Measurements from ENCODE around the gene SCRN3.
"Not testable (repeated sequence)": the region's sequence is repeated elsewhere in the genome, so short reads cannot be mapped to it uniquely, and the experiment has no call there.

The SCRN3 gene

GRCh38 chr2:174403628-174404027 is 8.1 kb downstream of the SCRN3 start:
- DNase-seq (ENCODE audit: low read depth, low spot score) = no peak

- not testable (repeated sequence) for DNase-seq (ENCODE audit: low read depth, low spot score)
These were observed 14.5 kb downstream of the SCRN3 start for GRCh38 chr2:174410039-174410438.

GRCh38 chr2:174412256-174412655 is 16.7 kb downstream of the SCRN3 start:
- no peak for DNase-seq (ENCODE audit: low read depth, low spot score)

- DNase-seq (ENCODE audit: low read depth, low spot score) = no peak
These were observed 32.7 kb downstream of the SCRN3 start for GRCh38 chr2:174428214-174428613.

- no peak for DNase-seq (ENCODE audit: low read depth, low spot score)
These were observed 34.5 kb downstream of the SCRN3 start for GRCh38 chr2:174430066-174430465.

DNA sequence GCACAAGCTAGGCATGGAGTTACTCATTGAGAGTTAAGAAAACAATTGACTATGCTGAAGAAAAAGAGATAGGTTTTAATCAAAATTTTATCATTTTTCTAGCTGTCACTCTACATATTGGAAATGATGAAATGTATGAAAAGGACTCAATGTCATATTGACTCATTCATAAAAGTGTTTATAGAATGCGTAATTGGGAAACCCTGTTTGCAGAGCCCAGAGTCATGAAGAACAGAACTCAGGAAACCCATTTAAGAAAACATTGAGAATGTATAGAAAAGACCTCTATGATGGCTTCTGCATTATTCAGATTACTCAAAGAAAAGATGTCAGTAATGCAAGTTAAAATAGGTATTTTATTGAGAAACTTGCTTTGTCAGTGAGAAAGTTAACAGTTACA is 36.4 kb downstream of the SCRN3 start:
- no peak for DNase-seq (ENCODE audit: low read depth, low spot score)

DNA sequence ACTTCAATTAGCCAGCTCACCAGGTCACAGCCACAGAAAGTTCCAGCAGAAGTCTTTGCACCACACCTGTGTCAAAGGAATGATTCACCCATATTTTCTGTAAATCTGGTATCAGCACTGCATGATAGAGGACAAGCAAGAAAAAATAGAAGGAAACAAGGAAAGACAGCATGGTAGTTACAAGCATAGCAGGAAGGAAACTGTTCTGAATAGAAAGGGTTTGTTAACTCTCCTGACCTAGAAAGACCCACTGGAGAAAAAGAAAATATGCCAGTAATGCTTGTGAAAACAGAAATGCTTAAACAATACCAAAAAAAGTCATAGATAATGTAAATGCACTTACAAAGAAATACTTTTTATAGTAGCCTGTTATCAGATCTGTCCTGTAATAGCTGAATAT is 40.8 kb downstream of the SCRN3 start:
- no peak for DNase-seq (ENCODE audit: low read depth, low spot score)

- DNase-seq (ENCODE audit: low read depth, low spot score) = no peak
These were observed 42.8 kb downstream of the SCRN3 start for GRCh38 chr2:174438146-174438886.

- no peak for DNase-seq (ENCODE audit: low read depth, low spot score)
These were observed 43.8 kb downstream of the SCRN3 start for GRCh38 chr2:174439323-174439722.

DNA sequence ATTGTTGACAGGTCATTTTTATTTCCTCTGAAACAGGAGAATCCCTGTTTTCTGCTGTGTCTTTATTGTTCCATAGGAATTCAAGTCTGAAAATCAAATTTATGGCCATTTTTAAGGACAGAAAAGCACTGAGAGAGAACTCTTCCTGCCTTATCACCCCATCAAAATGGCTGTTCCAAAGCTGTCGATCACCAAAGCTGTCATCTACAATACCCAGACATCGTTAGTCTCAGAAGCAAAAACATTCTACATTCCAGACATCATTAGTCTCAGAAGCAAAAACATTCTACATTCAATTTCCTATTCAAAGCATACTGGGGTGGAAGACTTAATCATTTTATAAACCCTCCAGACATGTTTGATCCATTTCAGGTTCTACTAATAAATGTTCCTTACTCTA is 44.4 kb downstream of the SCRN3 start:
- DNase-seq (ENCODE audit: low read depth, low spot score) = no peak

- peak; percentile 55 for DNase-seq (ENCODE audit: low read depth, low spot score)
These were observed 47.3 kb downstream of the SCRN3 start for GRCh38 chr2:174442546-174443510.

GRCh38 chr2:174444761-174445160 is 49.2 kb downstream of the SCRN3 start:
- DNase-seq (ENCODE audit: low read depth, low spot score) = no peak

- no peak for DNase-seq (ENCODE audit: low read depth, low spot score)
These were observed 49.7 kb downstream of the SCRN3 start for GRCh38 chr2:174445248-174445647.

GRCh38 chr2:174446531-174446930 is 51.0 kb downstream of the SCRN3 start:
- DNase-seq (ENCODE audit: low read depth, low spot score) = no peak

DNA sequence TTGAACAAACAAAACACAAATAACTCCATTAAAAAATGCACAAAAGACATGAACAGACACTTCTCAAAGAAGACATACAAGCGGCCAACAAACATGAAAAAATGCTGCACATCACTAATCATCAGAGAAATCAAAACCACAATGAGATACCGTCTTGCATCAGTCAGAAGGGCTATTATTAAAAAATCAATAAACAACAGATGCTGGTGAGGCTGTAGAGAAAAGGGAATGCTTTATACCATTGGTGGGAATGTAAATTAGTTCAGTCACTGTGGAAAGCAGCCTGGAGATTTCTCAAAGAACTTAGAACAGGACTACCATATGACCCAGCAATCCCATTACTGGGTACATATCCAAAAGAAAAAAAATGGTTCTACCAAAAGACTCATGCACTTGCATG is 53.5 kb downstream of the SCRN3 start:
- no peak for DNase-seq (ENCODE audit: low read depth, low spot score)

DNA sequence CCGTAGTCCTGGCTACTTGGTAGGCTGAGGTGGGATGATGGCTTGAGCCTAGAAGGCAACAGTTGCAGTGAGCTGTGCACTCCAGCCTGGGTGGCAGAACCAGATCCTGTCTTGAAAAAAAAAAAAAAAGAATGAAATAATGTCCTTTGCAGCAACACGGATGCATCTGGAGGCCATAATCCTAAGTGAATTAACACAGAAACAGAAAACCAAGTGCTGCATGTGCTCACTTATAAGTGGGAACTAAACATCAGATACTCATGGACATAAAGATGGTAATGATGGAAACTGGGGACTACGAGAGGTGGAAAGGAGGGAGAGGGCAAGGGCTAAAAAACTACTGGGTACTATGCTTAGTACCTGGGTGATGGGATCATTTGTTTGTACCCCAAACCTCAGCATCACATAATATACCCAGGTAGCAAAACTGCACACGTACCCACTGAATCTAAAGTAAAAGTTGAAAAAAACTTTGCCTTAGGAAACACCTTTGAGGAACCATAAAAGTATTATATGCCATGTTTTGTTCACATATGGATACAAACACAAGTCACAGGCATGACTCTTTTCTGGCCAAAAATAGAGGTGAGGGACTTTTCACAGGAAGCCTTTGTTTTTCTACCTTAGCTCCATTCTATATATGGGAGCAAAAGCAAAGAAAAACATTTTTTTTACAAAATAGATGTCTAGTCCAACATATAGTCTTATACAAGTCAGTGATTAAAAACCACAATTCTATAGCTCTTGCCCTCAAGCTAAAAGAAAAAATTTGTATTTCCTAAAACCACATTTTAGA is 54.7 kb downstream of the SCRN3 start:
- no peak for DNase-seq (ENCODE audit: low read depth, low spot score)

- no peak for DNase-seq (ENCODE audit: low read depth, low spot score)
These were observed 59.0 kb downstream of the SCRN3 start for GRCh38 chr2:174454566-174454965.

GRCh38 chr2:174461221-174461620 is 65.7 kb downstream of the SCRN3 start:
- DNase-seq (ENCODE audit: low read depth, low spot score) = no peak

DNA sequence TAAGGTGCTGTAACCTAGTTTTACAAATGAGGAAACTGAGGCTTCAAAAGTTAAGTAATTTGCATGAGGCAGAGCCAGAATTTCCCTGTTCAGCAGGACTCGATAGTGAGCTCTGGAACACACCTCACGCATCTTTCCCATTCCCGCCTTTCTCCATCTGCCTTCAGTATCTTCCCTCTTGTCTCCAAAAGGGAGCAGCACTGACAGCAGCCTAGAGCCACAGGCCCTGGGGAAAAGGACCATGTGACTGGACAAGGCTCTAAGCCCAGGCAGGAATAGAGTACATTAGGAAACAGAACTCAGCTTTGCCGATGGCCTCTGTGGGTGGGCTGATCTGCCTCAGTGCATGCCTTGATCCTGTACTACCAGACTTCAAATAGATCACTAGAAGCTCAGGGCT is 69.8 kb downstream of the SCRN3 start:
- DNase-seq (ENCODE audit: low read depth, low spot score) = peak; percentile 83

- no peak for DNase-seq (ENCODE audit: low read depth, low spot score)
These were observed 78.3 kb downstream of the SCRN3 start for GRCh38 chr2:174473796-174474195.

DNA sequence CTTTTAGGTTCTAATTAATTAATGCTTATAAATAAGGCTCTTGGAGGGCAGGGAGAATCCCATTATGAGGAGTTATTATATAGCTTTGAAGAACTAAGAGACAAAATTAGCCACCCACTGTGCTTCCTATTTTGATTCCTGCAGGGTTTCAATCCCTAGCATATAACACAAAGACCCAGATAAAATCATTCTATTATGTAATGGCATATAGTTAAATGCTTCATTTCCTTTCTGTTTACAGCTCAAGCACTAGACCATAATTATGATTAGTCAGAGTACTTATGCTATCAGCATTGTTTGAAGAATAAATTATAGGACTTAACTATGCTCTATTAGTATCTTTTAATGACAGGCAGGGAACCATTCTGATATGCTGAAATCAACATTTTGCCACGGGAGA is 82.2 kb downstream of the SCRN3 start:
- no peak for DNase-seq (ENCODE audit: low read depth, low spot score)

Data from ELF-1 (cell line).